Naive thymus-derived CD8-positive, alpha-beta T cell (primary cell): Measurements from ENCODE around the gene CNDP1. TPM values are rescaled to one million over a fixed set of nuclear protein-coding genes. Genes with fewer than 3 reads are reported as not detected.

Experiments used
- ATAC-seq, 2 donors: fragments of 150-1000 bp; cut with Tn5 transposase in 1 of 2; sonication (Bioruptor Pico), chemical (Tn5 transposase) in 1 of 2; 1 replicate in 1 of 2; 2 replicates in 1 of 2; pipeline ENCODE4 v1.10.0; 2021; ENCODE audit warnings: mild to moderate bottlenecking in 2 of 2, moderate library complexity in 2 of 2
- POLR2A ChIA-PET: fragments of 350-600 bp; sonication (Branson Sonifier 250); formaldehyde crosslinking; loops from one replicate; lab custom pipeline; 2021; ENCODE audit warnings: antibody characterized with exemption; lab: Charles Lee
- DNase-seq, 10 donors: peaks; one replicate each; pipeline versions ENCODE4 v3.0.0 to v3.0.0-alpha.2; 2020 to 2022
- H3K27ac Mint-ChIP-seq, 10 donors: one replicate each; pipeline ENCODE4 v1.8.0; 2020 to 2022; ENCODE audit warnings: mild to moderate bottlenecking in 10 of 10, mixed read lengths in 10 of 10, moderate library complexity in 4 of 10, inconsistent platforms in 1 of 10
- H3K27me3 Mint-ChIP-seq, 5 donors: one replicate each; pipeline ENCODE4 v1.8.0; 2021 to 2022; ENCODE audit warnings: mixed read lengths in 5 of 5
- H3K36me3 Mint-ChIP-seq, 3 donors: one replicate each; pipeline ENCODE4 v1.8.0; 2020 to 2022; ENCODE audit warnings: mixed read lengths in 3 of 3, mild to moderate bottlenecking in 2 of 3, inconsistent platforms in 1 of 3
- H3K4me1 Mint-ChIP-seq, 4 donors: one replicate each; pipeline ENCODE4 v1.8.0; 2021 to 2022; ENCODE audit warnings: mixed read lengths in 4 of 4
- H3K4me3 Mint-ChIP-seq, 10 donors: one replicate each; pipeline ENCODE4 v1.8.0; 2020 to 2022; ENCODE audit warnings: mild to moderate bottlenecking in 10 of 10, mixed read lengths in 10 of 10, moderate library complexity in 6 of 10, inconsistent platforms in 1 of 10
- H3K9me3 Mint-ChIP-seq, 9 donors: one replicate each; pipeline ENCODE4 v1.8.0; 2020 to 2022; ENCODE audit warnings: mixed read lengths in 9 of 9, mild to moderate bottlenecking in 3 of 9, inconsistent platforms in 1 of 9, moderate library complexity in 1 of 9
- polyA plus RNA-seq, 3 donors: library from polyadenylated mRNA; unstranded; fragments of 300-500 nt; fragmentation: Illumina TruSeq; gene quantifications; one replicate each; pipeline ENCODE4 v1.2.3, GENCODE V29; 2021
- total RNA-seq, 8 experiments: library from RNA in 2 of 8; stranded (reverse) in 2 of 8; gene quantifications; one replicate each; pipeline ENCODE4 v1.2.3 and lab custom pipeline; 2021 to 2026

CNDP1 gene
- total and polyA plus RNA-seq, 5 experiments from 2014 or later, result not detected

GRCh38 chr18:74507097-74507881 lies 27.0 kb upstream of the CNDP1 start:
- peaks cover 14 to 25% (median 18%) of the 10 kb centered on the region in 4 donors for H3K4me1 Mint-ChIP-seq
- peak overlapping the region in 3 of 10 donors; percentile 52 to 84 (median 72) for H3K27ac Mint-ChIP-seq
- no peaks in the 10 kb centered on the region for H3K27me3 Mint-ChIP-seq
- H3K36me3 Mint-ChIP-seq, result peaks cover 0 to 93% (median 32%) of the 10 kb centered on the region in 3 donors
- no peak for DNase-seq
- ATAC-seq, result no peak
- H3K9me3 Mint-ChIP-seq, result no peaks in the 10 kb centered on the region
- no peak overlapping the region for H3K4me3 Mint-ChIP-seq
- POLR2A ChIA-PET, result no interaction called here

DNA sequence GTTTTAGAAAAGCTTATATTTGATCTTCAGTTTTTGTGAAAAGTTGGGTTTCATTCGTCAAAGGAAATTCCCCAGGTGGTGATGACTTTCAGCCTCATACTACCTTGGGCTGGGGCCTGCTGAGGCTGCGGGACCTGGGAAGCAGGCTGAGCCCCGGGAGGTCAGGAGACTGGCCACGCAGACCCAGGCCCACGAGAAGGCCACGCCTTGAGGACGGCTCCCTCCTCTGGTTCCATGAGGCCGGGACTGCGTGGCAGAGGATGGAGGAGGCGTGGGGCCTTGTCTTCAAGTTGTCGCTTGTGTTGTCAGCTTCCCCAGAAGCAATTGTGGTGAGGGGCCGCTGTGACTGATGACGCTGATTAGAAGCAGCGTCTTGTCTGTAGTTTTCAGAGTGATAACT lies 26.4 kb upstream of the CNDP1 start:
- Mint-ChIP-seq H3K36me3 (peaks cover 0 to 93% (median 37%) of the 10 kb centered on the region in 3 donors), H3K27me3 (no peaks in the 10 kb centered on the region), H3K4me1 (peaks cover 12 to 21% (median 19%) of the 10 kb centered on the region in 4 donors), H3K27ac (no peak overlapping the region), H3K9me3 (no peaks in the 10 kb centered on the region), H3K4me3 (no peak overlapping the region)
- DNase-seq (no peak), ATAC-seq (no peak)
- POLR2A ChIA-PET, result no interaction called here

DNA sequence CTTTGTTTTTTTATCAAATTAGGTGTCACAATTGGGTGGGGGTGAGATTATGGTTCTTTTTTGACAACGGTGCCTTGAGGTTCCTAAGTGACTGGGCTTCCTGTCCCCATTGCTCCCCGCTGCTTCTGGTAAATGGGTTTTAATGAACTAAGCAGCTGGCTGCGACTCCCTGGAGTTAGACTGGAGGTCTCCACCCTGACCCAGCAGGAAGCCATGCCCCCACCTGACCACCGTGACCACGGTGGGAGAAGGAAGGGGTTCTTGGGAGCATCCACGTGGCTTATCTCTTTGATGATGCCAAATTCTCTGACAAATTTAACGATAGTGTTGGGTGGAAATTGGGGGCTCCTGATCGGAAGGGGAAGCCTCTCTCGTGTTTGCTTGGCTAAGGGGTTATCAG lies 25.9 kb upstream of the CNDP1 start:
- POLR2A ChIA-PET, result no interaction called here
- no peak for DNase-seq
- Mint-ChIP-seq H3K27ac (peak overlapping the region in 1 of 10 donors; percentile 4), H3K4me1 (peaks cover 10 to 18% (median 17%) of the 10 kb centered on the region in 4 donors), H3K36me3 (peaks cover 0 to 93% (median 38%) of the 10 kb centered on the region in 3 donors), H3K27me3 (no peaks in the 10 kb centered on the region), H3K4me3 (no peak overlapping the region), H3K9me3 (no peaks in the 10 kb centered on the region)
- ATAC-seq, result no peak

DNA sequence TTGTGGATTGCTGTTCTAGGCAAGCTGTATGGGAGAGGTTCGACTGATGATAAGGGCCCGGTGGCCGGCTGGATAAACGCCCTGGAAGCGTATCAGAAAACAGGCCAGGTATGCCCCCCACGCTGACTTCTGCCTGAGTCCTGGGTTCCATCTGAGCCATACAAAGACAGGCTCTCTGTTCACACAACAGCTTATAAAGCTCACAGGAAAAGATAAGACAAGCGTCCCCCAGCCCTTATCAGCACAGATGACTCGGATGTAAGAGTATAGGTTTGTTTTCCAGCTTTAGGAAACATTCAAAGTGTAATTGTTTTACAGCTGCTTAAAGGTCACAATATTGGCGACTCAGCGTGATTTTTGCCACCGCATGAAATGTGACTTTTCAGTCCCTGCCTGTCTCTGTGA lies 25.5 kb upstream of the CNDP1 start:
- Mint-ChIP-seq H3K9me3 (no peaks in the 10 kb centered on the region), H3K36me3 (peaks cover 0 to 95% (median 38%) of the 10 kb centered on the region in 3 donors), H3K27me3 (no peaks in the 10 kb centered on the region), H3K27ac (peak overlapping the region in 1 of 10 donors; percentile 4), H3K4me1 (peaks cover 10 to 19% (median 16%) of the 10 kb centered on the region in 4 donors), H3K4me3 (no peak overlapping the region)
- DNase-seq (no peak), ATAC-seq (no peak)
- POLR2A ChIA-PET, result no interaction called here

- Mint-ChIP-seq H3K27me3 (no peaks in the 10 kb centered on the region), H3K36me3 (peaks cover 0 to 98% (median 34%) of the 10 kb centered on the region in 3 donors), H3K9me3 (no peaks in the 10 kb centered on the region), H3K4me1 (peaks cover 8 to 22% (median 18%) of the 10 kb centered on the region in 4 donors), H3K27ac (no peak overlapping the region), H3K4me3 (no peak overlapping the region)
- DNase-seq, result no peak
- POLR2A ChIA-PET, result no interaction called here
- ATAC-seq, result no peak
Observed at GRCh38 chr18:74509856-74510769, 24.2 kb upstream of the CNDP1 start.

DNA sequence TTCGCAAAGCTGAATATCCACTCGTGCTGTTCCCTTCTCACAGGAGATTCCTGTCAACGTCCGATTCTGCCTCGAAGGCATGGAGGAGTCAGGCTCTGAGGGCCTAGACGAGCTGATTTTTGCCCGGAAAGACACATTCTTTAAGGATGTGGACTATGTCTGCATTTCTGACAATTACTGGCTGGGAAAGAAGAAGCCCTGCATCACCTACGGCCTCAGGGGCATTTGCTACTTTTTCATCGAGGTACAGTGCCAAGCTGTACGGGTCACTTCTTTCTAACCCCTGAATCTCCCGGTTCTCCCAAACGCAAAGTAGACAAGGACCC lies 23.6 kb upstream of the CNDP1 start:
- Mint-ChIP-seq H3K36me3 (peaks cover 0 to 93% (median 32%) of the 10 kb centered on the region in 3 donors), H3K4me3 (no peak overlapping the region), H3K27ac (no peak overlapping the region), H3K9me3 (no peaks in the 10 kb centered on the region), H3K27me3 (no peaks in the 10 kb centered on the region), H3K4me1 (peaks cover 6 to 22% (median 16%) of the 10 kb centered on the region in 4 donors)
- ATAC-seq (no peak), DNase-seq (no peak)
- POLR2A ChIA-PET, result no interaction called here

DNA sequence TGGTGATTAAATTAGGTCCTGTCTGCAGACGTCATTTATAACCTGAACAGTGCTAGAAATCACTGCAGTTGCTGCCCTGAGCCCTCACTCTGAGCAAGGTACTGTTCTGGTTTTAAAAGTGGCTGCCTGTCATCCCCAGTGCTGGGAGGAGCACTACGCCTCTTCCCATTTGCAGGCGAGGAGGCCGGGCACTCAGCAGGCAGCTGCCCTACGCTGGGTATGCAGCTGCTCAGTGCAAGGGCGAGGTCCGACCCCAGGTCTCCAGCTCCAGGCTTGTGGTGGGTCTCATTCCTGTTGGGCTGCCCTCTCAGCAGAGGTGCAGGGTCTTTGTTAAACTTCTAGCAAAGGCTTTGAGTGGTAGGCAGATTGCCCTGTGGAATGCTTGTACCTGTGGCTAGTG lies 22.5 kb upstream of the CNDP1 start:
- peaks cover 0 to 91% (median 27%) of the 10 kb centered on the region in 3 donors for H3K36me3 Mint-ChIP-seq
- no peaks in the 10 kb centered on the region for H3K9me3 Mint-ChIP-seq
- no peaks in the 10 kb centered on the region for H3K27me3 Mint-ChIP-seq
- no peak overlapping the region for H3K27ac Mint-ChIP-seq
- POLR2A ChIA-PET, result no interaction called here
- H3K4me3 Mint-ChIP-seq, result no peak overlapping the region
- DNase-seq, result no peak
- ATAC-seq, result no peak
- H3K4me1 Mint-ChIP-seq, result peaks cover 5 to 18% (median 11%) of the 10 kb centered on the region in 4 donors

DNA sequence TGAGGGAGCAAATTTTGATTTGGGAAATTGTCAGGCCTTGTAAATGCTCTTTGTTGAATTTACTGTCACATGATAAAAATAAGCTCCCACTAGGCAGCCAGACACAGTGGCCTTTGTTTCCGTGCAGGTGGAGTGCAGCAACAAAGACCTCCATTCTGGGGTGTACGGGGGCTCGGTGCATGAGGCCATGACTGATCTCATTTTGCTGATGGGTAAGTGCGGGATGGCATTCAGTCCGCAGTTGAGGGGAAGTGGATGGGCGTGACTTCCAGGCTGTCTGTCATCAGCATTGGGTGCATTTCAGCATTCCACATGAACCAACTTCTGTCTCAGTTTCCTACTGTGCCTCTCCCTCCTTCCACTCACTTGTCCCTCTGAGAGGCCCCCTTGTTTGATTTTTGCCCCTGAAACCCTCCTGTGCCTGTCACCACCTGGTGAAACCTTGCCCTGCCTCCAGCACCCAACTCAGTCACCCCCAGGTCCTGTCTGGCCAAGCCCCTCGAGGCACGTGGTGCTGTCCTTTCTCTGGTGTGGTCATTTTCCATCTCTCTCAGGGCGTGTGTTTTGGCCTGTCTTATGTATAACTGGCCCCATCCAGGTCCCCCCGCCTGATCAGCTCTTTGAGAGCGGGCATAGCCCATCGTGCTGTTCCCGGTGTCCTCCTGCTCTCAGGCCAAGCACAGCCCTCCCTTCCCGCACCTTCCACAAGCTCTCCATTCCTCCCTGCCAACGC lies 21.8 kb upstream of the CNDP1 start:
- DNase-seq, result no peak
- ATAC-seq, result no peak
- POLR2A ChIA-PET, result no interaction called here
- Mint-ChIP-seq H3K4me1 (peaks cover 0 to 14% (median 8%) of the 10 kb centered on the region in 4 donors), H3K27me3 (no peaks in the 10 kb centered on the region), H3K36me3 (peaks cover 0 to 91% (median 26%) of the 10 kb centered on the region in 3 donors), H3K4me3 (no peak overlapping the region), H3K9me3 (no peaks in the 10 kb centered on the region), H3K27ac (peak overlapping the region in 4 of 10 donors; percentile 25 to 66 (median 40))

GRCh38 chr18:74513149-74513882 lies 21.0 kb upstream of the CNDP1 start:
- no peaks in the 10 kb centered on the region for H3K27me3 Mint-ChIP-seq
- POLR2A ChIA-PET, result no interaction called here
- H3K4me1 Mint-ChIP-seq, result peaks cover 0 to 11% (median 5%) of the 10 kb centered on the region in 4 donors
- H3K9me3 Mint-ChIP-seq, result no peaks in the 10 kb centered on the region
- H3K36me3 Mint-ChIP-seq, result peaks cover 0 to 91% (median 31%) of the 10 kb centered on the region in 3 donors
- ATAC-seq (no peak), DNase-seq (no peak)
- no peak overlapping the region for H3K4me3 Mint-ChIP-seq
- H3K27ac Mint-ChIP-seq, result peak overlapping the region in 1 of 10 donors; percentile 51

DNA sequence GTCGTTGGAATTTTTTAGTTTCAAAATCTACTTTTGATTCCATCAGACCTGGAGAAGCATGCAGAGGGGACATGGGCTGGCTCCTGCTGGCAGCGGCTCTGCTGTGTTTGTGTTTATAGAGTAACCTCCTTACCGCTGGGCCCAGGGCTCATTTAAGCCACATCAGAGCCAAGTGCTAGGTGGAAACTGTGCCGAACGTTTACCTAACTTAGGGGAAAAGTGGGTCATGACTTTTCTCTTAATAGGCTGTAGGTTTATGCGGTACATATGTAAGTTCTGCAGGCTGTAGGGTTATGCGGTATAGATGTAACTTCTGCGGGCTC lies 20.5 kb upstream of the CNDP1 start:
- Mint-ChIP-seq H3K4me1 (peaks cover 0 to 11% (median 5%) of the 10 kb centered on the region in 4 donors), H3K4me3 (no peak overlapping the region), H3K27ac (no peak overlapping the region), H3K27me3 (no peaks in the 10 kb centered on the region), H3K9me3 (no peaks in the 10 kb centered on the region), H3K36me3 (peaks cover 0 to 91% (median 33%) of the 10 kb centered on the region in 3 donors)
- ATAC-seq (no peak), DNase-seq (no peak)
- POLR2A ChIA-PET, result no interaction called here

- Mint-ChIP-seq H3K36me3 (peaks cover 0 to 91% (median 35%) of the 10 kb centered on the region in 3 donors), H3K27me3 (no peaks in the 10 kb centered on the region), H3K4me1 (peaks cover 0 to 11% (median 5%) of the 10 kb centered on the region in 4 donors), H3K27ac (peak overlapping the region in 2 of 10 donors; percentile 27 to 63), H3K4me3 (no peak overlapping the region), H3K9me3 (no peaks in the 10 kb centered on the region)
- ATAC-seq (no peak), DNase-seq (no peak)
- POLR2A ChIA-PET, result interaction anchor here (0.5 kb wide), 1 partner anchor 82 kb away, joined by 3 read pairs; the partner anchor contains the start of gene ZNF407
Observed at GRCh38 chr18:74514860-74515495, 19.3 kb upstream of the CNDP1 start.
